HS-27A (cell line): ENCODE measurements around the gene HUNK.
"Not testable (repeated sequence)": the region's sequence is repeated elsewhere in the genome, so short reads cannot be mapped to it uniquely, and the experiment has no call there.

Experiments used
- DNase-seq: peaks from one replicate; pipeline ENCODE4 v3.0.0-alpha.2; 2012; ENCODE audit warnings: low read depth, missing footprints

HUNK gene

GRCh38 chr21:31999810-32000468 is 127.1 kb downstream of the HUNK start:
- no peak for DNase-seq

GRCh38 chr21:32001390-32001789 is 128.6 kb downstream of the HUNK start:
- DNase-seq: no peak

- DNase-seq: no peak
These were observed 130.6 kb downstream of the HUNK start for GRCh38 chr21:32003411-32003810.

DNA sequence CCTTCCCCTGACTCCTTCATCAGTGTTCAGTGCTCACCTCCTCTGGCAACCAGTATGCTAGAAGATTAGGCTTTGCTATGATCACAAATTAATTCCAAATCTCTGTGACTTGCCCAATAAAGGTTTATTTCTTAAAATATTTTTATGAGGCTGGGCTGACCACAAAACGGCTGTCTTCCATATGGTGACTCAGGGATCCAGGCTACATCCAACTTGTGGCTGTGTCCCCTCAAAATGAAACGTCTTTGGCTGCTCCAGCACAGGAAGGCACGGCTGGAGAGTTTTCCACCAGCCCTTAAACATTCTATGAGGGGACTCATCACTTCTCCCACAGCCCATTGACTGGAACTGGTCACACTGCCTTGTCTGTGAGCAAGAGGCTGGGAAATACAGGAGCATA is 131.5 kb downstream of the HUNK start:
- no peak for DNase-seq

GRCh38 chr21:32007456-32007855 is 134.6 kb downstream of the HUNK start:
- no peak for DNase-seq

- no peak for DNase-seq
These were observed 135.9 kb downstream of the HUNK start for GRCh38 chr21:32008714-32009113.

GRCh38 chr21:32009263-32009662 is 136.4 kb downstream of the HUNK start:
- DNase-seq: no peak

GRCh38 chr21:32015461-32016139 is 142.8 kb downstream of the HUNK start:
- DNase-seq: no peak

DNA sequence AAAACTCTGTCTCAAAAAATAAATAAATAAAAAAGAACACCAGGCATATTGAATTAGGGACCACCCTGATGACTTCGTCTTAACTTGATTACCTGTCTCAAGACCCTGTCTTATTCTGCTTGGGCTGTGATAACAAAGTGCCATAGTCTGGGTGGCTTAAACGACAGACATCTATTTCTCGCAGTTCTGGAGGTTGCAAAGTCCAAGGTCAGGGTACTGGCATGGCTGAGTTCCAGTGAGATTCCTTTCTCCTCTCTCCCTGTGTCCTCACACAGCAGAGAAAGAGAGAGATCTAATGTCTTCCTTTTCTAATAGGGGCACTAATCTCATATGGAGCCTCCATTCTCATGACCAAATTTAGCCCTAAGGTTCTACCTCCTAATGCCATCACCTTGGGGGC is 145.6 kb downstream of the HUNK start:
- no peak for DNase-seq

GRCh38 chr21:32020564-32020963 is 147.7 kb downstream of the HUNK start:
- DNase-seq: no peak

- no peak for DNase-seq
These were observed 148.6 kb downstream of the HUNK start for GRCh38 chr21:32021319-32021994.

GRCh38 chr21:32022146-32022545 is 149.3 kb downstream of the HUNK start:
- no peak for DNase-seq

- no peak for DNase-seq
These were observed 157.4 kb downstream of the HUNK start for GRCh38 chr21:32030146-32030652.

DNA sequence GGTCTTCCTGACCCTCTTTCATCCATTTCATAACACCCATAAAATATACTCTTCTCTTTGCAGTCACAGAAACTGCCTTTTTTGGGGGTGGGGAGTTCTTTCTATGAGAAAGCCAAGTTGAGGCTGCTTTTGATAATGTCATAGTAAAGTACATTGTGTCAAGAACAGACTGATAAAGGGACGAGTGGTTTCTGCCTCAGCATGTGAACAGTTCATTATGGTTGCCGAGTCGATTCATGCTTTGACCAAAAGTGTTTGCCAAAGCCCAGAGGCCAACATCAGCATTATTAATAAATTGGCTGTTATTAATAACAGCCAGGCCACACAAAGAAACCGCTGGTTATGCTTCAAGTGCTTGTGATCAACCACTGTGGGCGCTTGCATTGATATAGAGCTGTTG is 162.0 kb downstream of the HUNK start:
- no peak for DNase-seq

DNA sequence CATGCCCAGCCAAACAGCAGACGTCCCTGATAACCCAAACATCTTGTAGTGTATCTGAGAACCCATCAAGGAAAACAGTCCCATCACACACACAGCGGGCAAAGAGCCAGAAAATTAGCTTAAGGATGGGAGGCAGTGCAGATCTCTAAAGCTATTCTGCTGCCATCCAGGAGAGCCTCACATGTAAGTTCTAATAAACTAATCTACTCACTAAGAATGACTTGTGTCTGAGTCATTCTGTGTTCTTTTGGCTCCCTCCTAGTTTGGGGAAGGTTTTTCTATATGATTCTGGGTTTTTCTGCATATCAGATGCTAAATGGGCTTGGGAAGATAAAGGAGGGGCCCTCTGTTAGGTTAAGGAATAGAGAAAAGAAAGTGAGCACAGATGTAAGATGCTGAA is 162.8 kb downstream of the HUNK start:
- DNase-seq: no peak

DNA sequence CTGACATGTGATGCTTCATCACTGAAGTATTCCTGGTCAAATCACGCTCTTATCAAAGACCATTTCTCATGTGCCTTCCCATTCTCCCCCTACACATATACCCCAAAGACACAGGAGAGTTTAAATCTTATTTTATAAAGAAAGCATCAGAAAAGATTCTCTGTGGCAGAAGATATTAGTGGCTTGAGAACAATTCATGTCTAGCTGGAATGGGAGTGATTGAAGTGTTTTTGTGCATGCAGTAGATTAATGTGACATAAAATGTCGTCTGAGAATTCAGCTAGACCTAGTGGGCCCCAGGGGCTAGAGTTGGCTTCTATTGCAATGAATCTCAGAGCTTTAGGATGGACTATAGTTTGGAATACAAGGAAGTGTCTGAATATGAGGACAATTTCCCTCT is 163.9 kb downstream of the HUNK start:
- no peak for DNase-seq

- DNase-seq: not testable (repeated sequence)
These were observed 165.9 kb downstream of the HUNK start for GRCh38 chr21:32038751-32039150.

- DNase-seq: no peak
These were observed 170.6 kb downstream of the HUNK start for GRCh38 chr21:32043458-32043857.

GRCh38 chr21:32044205-32045180 is 171.7 kb downstream of the HUNK start:
- DNase-seq: no peak

GRCh38 chr21:32046191-32046590 is 173.4 kb downstream of the HUNK start:
- no peak for DNase-seq

DNA sequence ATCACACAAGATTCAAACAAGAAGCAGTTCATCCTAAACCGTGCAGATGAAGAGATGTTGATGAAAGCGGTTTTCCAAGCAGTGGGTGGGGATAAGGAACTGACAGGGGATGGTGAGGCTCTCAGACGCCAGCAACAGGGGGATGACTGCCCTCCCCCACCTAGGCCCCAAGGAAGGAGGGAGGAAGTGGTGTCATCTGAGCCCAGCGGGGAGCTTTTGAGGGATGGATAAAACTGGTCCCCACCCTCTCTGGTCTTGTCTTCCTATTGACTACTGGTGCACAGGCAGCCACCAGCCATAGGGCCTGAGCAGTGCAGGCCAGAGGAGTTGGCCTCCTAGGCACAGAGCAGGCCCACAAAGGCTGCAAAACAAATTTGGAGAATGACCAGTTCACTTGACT is 175.5 kb downstream of the HUNK start:
- DNase-seq: no peak
